Ovary (tissue), 9 donors: Measurements from ENCODE around the gene FRZB. TPM values are rescaled to one million over a fixed set of nuclear protein-coding genes. Genes with fewer than 3 reads are reported as not detected.

Experiments used
- DNase-seq, 5 donors: peaks; one replicate each; pipeline ENCODE4 v3.0.0-alpha.2; 2019 to 2020
- H3K27ac ChIP-seq, 2 donors: fragments of 200-600 bp; one replicate each; pipeline versions ENCODE4 v1.5.1 to v1.8.0; 2019 to 2022
- H3K27me3 ChIP-seq: fragments of 200-600 bp; one replicate; pipeline ENCODE4 v1.8.0; 2022
- H3K36me3 ChIP-seq: fragments of 200-600 bp; sonication (generic); one replicate; pipeline ENCODE4 v1.5.1; 2019
- H3K4me1 ChIP-seq: one replicate; pipeline ENCODE4 v1.8.1; 2013; ENCODE audit warnings: mild to moderate bottlenecking, moderate library complexity; ENCODE audit not compliant: insufficient read depth
- H3K4me3 ChIP-seq: fragments of 200-600 bp; sonication (generic); one replicate; pipeline ENCODE4 v1.5.1; 2017
- H3K9me3 ChIP-seq, 2 donors: fragments of 200-600 bp in 1 of 2; sonication (generic) in 1 of 2; one replicate each; pipeline versions ENCODE4 v1.5.1 to v1.8.1; 2013 to 2019; ENCODE audit warnings: mild to moderate bottlenecking in 1 of 2, moderate library complexity in 1 of 2
- CTCF ChIP-seq, 3 donors: fragments of 450-650 bp in 2 of 3; fragments of 200-600 bp in 1 of 3; IDR thresholded peaks; one replicate each; pipeline versions ENCODE4 v1.5.1 to v1.8.0; 2016 to 2022; ENCODE audit warnings: antibody characterized with exemption in 3 of 3, mild to moderate bottlenecking in 1 of 3
- EP300 ChIP-seq: sonication (generic); formaldehyde crosslinking; IDR thresholded peaks from one replicate; pipeline ENCODE4 v1.6.1; 2017; ENCODE audit warnings: antibody characterized with exemption
- POLR2A ChIP-seq: fragments of 450-650 bp; IDR thresholded peaks from one replicate; pipeline ENCODE4 v1.6.1; 2017; ENCODE audit warnings: antibody characterized with exemption, mild to moderate bottlenecking, moderate library complexity
- WGBS, 3 donors: extraction: QIAGEN DNeasy Blood & Tissue Kit in 1 of 3; methylation state at CpG; one replicate each; pipeline versions ENCODE4 v1.1.5 to v1.1.7; 2013 to 2017; 5-methylcytosine and 5-hydroxymethylcytosine counted together
- intact Hi-C, 4 donors: fragments of 100-400 bp; cut with DNase I; formaldehyde crosslinking; loops; one replicate each; pipeline versions ENCODE4 v1.11.0 to v1.15.1; 2022 to 2023
- polyA plus RNA-seq, 2 donors: library from polyadenylated mRNA; stranded (reverse); fragments of 200-250 nt in 1 of 2; fragments of 350-450 nt in 1 of 2; fragmentation: Illumina TruSeq in 1 of 2; extraction: RNeasy Lipid Tissue Mini Kit (QIAGEN cat#74804) in 1 of 2; gene quantifications; one replicate each; pipeline ENCODE4 v1.2.3, GENCODE V29; 2013 to 2014
- total RNA-seq, 7 donors: library from RNA; depleted of rRNA in 2 of 7; stranded (reverse); fragments of >200 nt in 2 of 7; fragmentation: NEBNext Ultra II Directional in 3 of 7; extraction: Animal tissue kit (Norgen Biotek cat#: 25700) in 3 of 7; gene quantifications; one replicate each; pipeline versions ENCODE4 v1.1.0 to v1.2.4, GENCODE V29; 2016 to 2023
- donor health status: DM: no; HTN: no; CAD: no; lungs with moderate emphysema.
- donor health status: DM: no; HTN: no; CAD: no.
- donor health status: Bipolar disorder and iron deficiency.
- donor health status: DM: yes; HTN: yes; CAD: no.
- donor health status: DM: no; HTN: no; CAD: no.
- donor health status: DM: yes; HTN: yes; CAD: no.

FRZB gene
- total and polyA plus RNA-seq, 9 donors: 2.8 to 22.8 (median 3.9) TPM

GRCh38 chr2:182913064-182913463, 46.6 kb upstream of the FRZB start:
- Histone ChIP-seq H3K27ac (no peak overlapping the region), H3K36me3 (no peaks in the 10 kb centered on the region), H3K27me3 (no peaks in the 10 kb centered on the region), H3K4me1 (no peaks in the 10 kb centered on the region), H3K9me3 (no peaks in the 10 kb centered on the region), H3K4me3 (no peak overlapping the region)
- TF ChIP-seq EP300 (no peak), POLR2A (no peak), CTCF (IDR thresholded peaks at IDR 0.05) (no peak)
- WGBS, 3 donors: 92 to 97% (median 96%) methylated on average over 1 of the region's 1 CpG
- DNase-seq: no peak
- intact Hi-C loops: no loop called here

- intact Hi-C loops: no loop called here
- no peaks in the 10 kb centered on the region for H3K9me3 ChIP-seq
- no peak for DNase-seq
- 84 to 94% (median 91%) methylated on average over 3 of the region's 3 CpGs for WGBS, 3 donors
- no peak overlapping the region for H3K27ac ChIP-seq
- no peaks in the 10 kb centered on the region for H3K27me3 ChIP-seq
- H3K4me3 ChIP-seq: no peak overlapping the region
- H3K36me3 ChIP-seq: no peaks in the 10 kb centered on the region
- no peaks in the 10 kb centered on the region for H3K4me1 ChIP-seq
- no peak for TF ChIP-seq POLR2A
- no peak for TF ChIP-seq CTCF (IDR thresholded peaks at IDR 0.05)
- no peak for TF ChIP-seq EP300
Measured at GRCh38 chr2:182912518-182912915, 46.1 kb upstream of the FRZB start.

- intact Hi-C loops: no loop called here
- Histone ChIP-seq H3K4me3 (no peak overlapping the region), H3K27ac (no peak overlapping the region), H3K27me3 (no peaks in the 10 kb centered on the region), H3K9me3 (no peaks in the 10 kb centered on the region), H3K36me3 (no peaks in the 10 kb centered on the region), H3K4me1 (no peaks in the 10 kb centered on the region)
- TF ChIP-seq EP300 (no peak), POLR2A (no peak), CTCF (IDR thresholded peaks at IDR 0.05) (no peak)
- 90 to 92% (median 91%) methylated on average over 2 of the region's 2 CpGs for WGBS, 3 donors
- DNase-seq: no peak
Measured at GRCh38 chr2:182911813-182912517, 45.5 kb upstream of the FRZB start.

- H3K36me3 ChIP-seq: no peaks in the 10 kb centered on the region
- no peaks in the 10 kb centered on the region for H3K9me3 ChIP-seq
- WGBS, 3 donors: 95 to 100% (median 96%) methylated on average over 1 of the region's 1 CpG
Measured at GRCh38 chr2:182910965-182911364, 44.5 kb upstream of the FRZB start.

More at GRCh38 chr2:182910965-182911364, 44.5 kb upstream of the FRZB start:
- intact Hi-C loops: no loop called here
- Histone ChIP-seq H3K4me3 (no peak overlapping the region), H3K4me1 (no peaks in the 10 kb centered on the region), H3K27me3 (no peaks in the 10 kb centered on the region), H3K27ac (no peak overlapping the region)
- no peak for DNase-seq
- TF ChIP-seq EP300: no peak
- no peak for TF ChIP-seq CTCF (IDR thresholded peaks at IDR 0.05)
- no peak for TF ChIP-seq POLR2A
